Measurements from ENCODE around the gene OR6F1.
A peak's percentile ranks its signal among the peaks of the same experiment; 100 is the strongest.
"Not testable (repeated sequence)": the region's sequence is repeated elsewhere in the genome, so short reads cannot be mapped to it uniquely, and the experiment has no call there.

Gene OR6F1

GRCh38 chr1:247716546-247716945 is at the start of gene OR6F1:
OR6F1 (minus strand) TSS chr1:247716646; CDS start chr1:247712755, 3,891 bp downstream.
- no peak for DNase-seq

GRCh38 chr1:247760456-247760855 is 44.0 kb upstream of the OR6F1 start, which contains the start of gene OR1C1:
OR1C1 (minus strand) TSS chr1:247760556; CDS start chr1:247758406, 2,150 bp downstream.
- DNase-seq, result no peak

GRCh38 chr1:247754311-247754710 is 37.9 kb upstream of the OR6F1 start:
- not testable (repeated sequence) for DNase-seq

- no peak for DNase-seq
Observed at GRCh38 chr1:247749870-247750269, 33.4 kb upstream of the OR6F1 start.

GRCh38 chr1:247748041-247748440 is 31.6 kb upstream of the OR6F1 start, which contains the start of gene OR14A2:
OR14A2 (minus strand) TSS chr1:247748141.
- DNase-seq, result no peak

- no peak for DNase-seq
Observed at GRCh38 chr1:247747616-247748015, 31.2 kb upstream of the OR6F1 start.

GRCh38 chr1:247746391-247746935 is 30.0 kb upstream of the OR6F1 start:
- DNase-seq, result no peak

- not testable (repeated sequence) for DNase-seq
Observed at GRCh38 chr1:247742215-247742760, 25.8 kb upstream of the OR6F1 start.

GRCh38 chr1:247741756-247742155 is 25.3 kb upstream of the OR6F1 start:
- DNase-seq, result no peak

- DNase-seq, result no peak
Observed at GRCh38 chr1:247740721-247741120, 24.3 kb upstream of the OR6F1 start.

GRCh38 chr1:247738315-247738714 is 21.9 kb upstream of the OR6F1 start, which contains the start of gene OR14K1:
OR14K1 (plus strand) TSS chr1:247738615; CDS start chr1:247738615, 0 bp downstream.
- no peak for DNase-seq

GRCh38 chr1:247721222-247721621 is 4.8 kb upstream of the OR6F1 start:
- DNase-seq, result no peak

GRCh38 chr1:247713753-247714152 is 2.7 kb downstream of the OR6F1 start:
- no peak for DNase-seq

GRCh38 chr1:247710681-247711080 is 5.8 kb downstream of the OR6F1 start:
- DNase-seq, result not testable (repeated sequence)

- DNase-seq, result peak; percentile 30
Observed at GRCh38 chr1:247701338-247701737, 15.1 kb downstream of the OR6F1 start.

GRCh38 chr1:247681288-247681897 is 35.1 kb downstream of the OR6F1 start:
- DNase-seq, result peak; percentile 92

GRCh38 chr1:247680171-247680570 is 36.3 kb downstream of the OR6F1 start:
- no peak for DNase-seq

- no peak for DNase-seq
Observed at GRCh38 chr1:247679639-247680038, 36.8 kb downstream of the OR6F1 start, which contains the start of gene OR13G1. OR13G1 (minus strand) TSS chr1:247679739; CDS start chr1:247673041, 6,698 bp downstream.

GRCh38 chr1:247669225-247669624 is 47.2 kb downstream of the OR6F1 start:
- no peak for DNase-seq
